Measurements from ENCODE around the gene ENTREP1.

GRCh38 chr9:69377291-69377690 is 52.3 kb downstream of the ENTREP1 start:
- TF ChIP-seq CTCF (IDR thresholded peaks at IDR 0.05) = no peak
- TF ChIP-seq POLR2A (IDR thresholded peaks at IDR 0.05) = no peak
- no peak for TF ChIP-seq EP300 (IDR thresholded peaks at IDR 0.05)
- TF ChIP-seq POLR2AphosphoS5 (IDR thresholded peaks at IDR 0.05) = no peak
